Keratinocyte (primary cell): Measurements from ENCODE around the gene DRAP1. TPM values are rescaled to one million over a fixed set of nuclear protein-coding genes. Genes with fewer than 3 reads are reported as not detected.

ENCODE experiments used
- DNase-seq: peaks from one replicate; pipeline ENCODE4 v3.0.0-alpha.2; 2011; ENCODE audit warnings: low read depth, missing footprints, low spot score
- FAIRE-seq: peaks from 2 replicates; lab custom pipeline; 2011; peaks lifted over from hg19 to GRCh38; lab: Jason Lieb, UNC
- H2AFZ ChIP-seq: 2 replicates; pipeline ENCODE4 v1.6.0; 2012; ENCODE audit warnings: low read length, control low read depth, inconsistent platforms; ENCODE audit not compliant: control insufficient read depth
- H3K27ac ChIP-seq: 2 replicates; pipeline ENCODE4 v1.5.1; 2011; ENCODE audit warnings: low read length; ENCODE audit not compliant: control insufficient read depth, insufficient read depth
- H3K27me3 ChIP-seq: 3 replicates; pipeline ENCODE4 v1.6.0; 2011; ENCODE audit warnings: low read length; ENCODE audit not compliant: control insufficient read depth, insufficient read depth; ENCODE audit errors: extremely low read depth
- H3K36me3 ChIP-seq, 2 experiments: 2 replicates in 1 of 2; 3 replicates in 1 of 2; pipeline ENCODE4 v1.5.1; 2011; ENCODE audit warnings: low read length in 2 of 2, mild to moderate bottlenecking in 1 of 2; ENCODE audit not compliant: control insufficient read depth in 2 of 2, insufficient read depth in 2 of 2; ENCODE audit errors: extremely low read depth in 1 of 2
- H3K4me1 ChIP-seq: 3 replicates; pipeline ENCODE4 v1.5.1; 2011; ENCODE audit warnings: low read length; ENCODE audit not compliant: control insufficient read depth, insufficient read depth; ENCODE audit errors: extremely low read depth
- H3K4me2 ChIP-seq: 3 replicates; pipeline ENCODE4 v1.6.0; 2011; ENCODE audit warnings: low read depth, low read length; ENCODE audit not compliant: control insufficient read depth, insufficient read depth; ENCODE audit errors: extremely low read depth
- H3K4me3 ChIP-seq, 3 experiments: fragments of 200-600 bp in 1 of 3; sonication (generic) in 1 of 3; 2 replicates in 2 of 3; 3 replicates in 1 of 3; pipeline ENCODE4 v1.5.1; 2011 to 2016; ENCODE audit warnings: low read length in 3 of 3, mild to moderate bottlenecking in 3 of 3, control low read depth in 2 of 3, inconsistent platforms in 1 of 3, low read depth in 1 of 3, mixed read lengths in 1 of 3, mixed run types in 1 of 3, moderate library complexity in 1 of 3; ENCODE audit not compliant: control insufficient read depth in 2 of 3, insufficient read depth in 2 of 3; ENCODE audit errors: extremely low read depth in 1 of 3
- H3K79me2 ChIP-seq: 2 replicates; pipeline ENCODE4 v1.6.0; 2012; ENCODE audit warnings: low read length; ENCODE audit not compliant: control insufficient read depth, insufficient read depth
- H3K9ac ChIP-seq: 3 replicates; pipeline ENCODE4 v1.6.0; 2011; ENCODE audit warnings: low read length; ENCODE audit not compliant: control insufficient read depth, insufficient read depth; ENCODE audit errors: extremely low read depth
- H3K9me1 ChIP-seq: 3 replicates; pipeline ENCODE4 v1.6.0; 2011; ENCODE audit warnings: low read length; ENCODE audit not compliant: control insufficient read depth, insufficient read depth; ENCODE audit errors: extremely low read depth
- H3K9me3 ChIP-seq: 2 replicates; pipeline ENCODE4 v1.5.1; 2012; ENCODE audit warnings: low read depth, low read length; ENCODE audit not compliant: control insufficient read depth
- H4K20me1 ChIP-seq: 3 replicates; pipeline ENCODE4 v1.6.0; 2011; ENCODE audit warnings: low read length; ENCODE audit not compliant: control insufficient read depth, insufficient read depth; ENCODE audit errors: extremely low read depth
- EZH2 ChIP-seq: IDR thresholded peaks from one replicate; pipeline ENCODE4 v1.6.1; 2012; ENCODE audit warnings: inconsistent platforms, mild to moderate bottlenecking, low read length, moderate library complexity
- dilution Hi-C: fragments of 300-500 bp; cut with MboI; formaldehyde crosslinking; loops from one replicate; pipeline ENCODE4 v1.7.0; 2020; ENCODE audit warnings: low sequenced_read_pairs; ENCODE audit not compliant: extremely low pct_ligation_motif_present
- polyA plus RNA-seq, 5 experiments: library from polyadenylated mRNA; depleted of rRNA in 3 of 5; stranded (reverse) in 3 of 5; stranded (forward) in 1 of 5; unstranded in 1 of 5; fragments of >200 nt; gene quantifications; 1 replicate in 1 of 5; 2 replicates in 3 of 5; 3 replicates in 1 of 5; pipeline versions ENCODE4 v1.2.1 to v1.2.3, GENCODE V29; 2011 to 2012; ENCODE audit warnings: missing spikeins in 2 of 5, low read depth in 1 of 5, low replicate concordance in 1 of 5
- TF ChIP-seq, protein P1 (sequence below), 3 experiments: IDR thresholded peaks in 1 of 3; conservative IDR thresholded peaks in 1 of 3; optimal IDR thresholded peaks in 1 of 3; 2 replicates in 2 of 3; 3 replicates in 1 of 3; pipeline versions ENCODE3 to v1.5.1; 2011; ENCODE audit warnings: low read length in 3 of 3, mild to moderate bottlenecking in 3 of 3, moderate library complexity in 2 of 3, control low read depth in 1 of 3, inconsistent platforms in 1 of 3; ENCODE audit not compliant: insufficient read depth in 2 of 3; ENCODE audit errors: extremely low read depth in 1 of 3

Gene DRAP1
- polyA plus RNA-seq, 1 donor (not counting 4 experiments of a cell fraction or from before 2014, with no cell fraction given): 135 TPM

DNA sequence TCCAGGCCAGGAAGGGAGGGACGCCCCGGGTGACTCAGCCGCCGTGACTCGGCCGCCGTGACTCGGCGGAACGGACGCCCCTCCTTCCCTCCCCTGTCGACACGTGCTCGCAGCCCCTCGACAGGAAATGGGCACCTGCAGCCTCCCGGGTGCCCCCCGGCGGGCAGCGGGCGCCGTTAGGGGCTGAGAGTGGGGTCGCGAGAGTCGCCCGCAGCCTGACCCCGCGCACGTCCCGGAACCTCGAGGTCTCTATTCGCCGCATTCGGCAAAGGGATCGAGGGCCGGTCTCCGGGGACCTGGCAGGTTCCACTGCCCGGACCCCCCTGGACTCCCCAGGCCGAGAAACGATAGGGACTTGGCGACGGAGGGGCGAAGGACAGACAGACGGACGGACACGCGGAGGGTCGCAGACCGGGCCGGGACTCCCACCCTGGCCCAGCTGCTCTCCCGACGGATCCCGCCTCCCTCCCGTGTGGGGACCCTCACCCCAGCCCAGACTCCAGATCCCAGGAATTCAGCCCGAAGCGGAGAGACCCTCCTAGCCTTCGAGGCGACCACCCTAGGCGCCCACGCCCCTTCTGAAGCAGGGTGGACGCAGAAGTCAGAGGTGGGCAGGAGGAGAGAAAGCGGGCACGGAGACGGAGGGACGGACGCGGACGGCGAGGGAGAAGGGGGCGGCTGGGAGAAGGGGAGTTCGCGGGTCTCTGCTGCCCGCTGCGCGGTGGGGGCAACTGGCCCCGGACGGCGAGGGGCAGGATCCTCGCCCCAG is 19.7 kb upstream of the DRAP1 start:
- Histone ChIP-seq H3K27me3 (no peaks in the 10 kb centered on the region), H3K36me3 (peaks cover 18 to 32% of the 10 kb centered on the region in 2 experiments), H3K9ac (peak overlapping the region; percentile 99), H3K79me2 (peaks cover 60% of the 10 kb centered on the region), H3K9me1 (peaks cover 2% of the 10 kb centered on the region), H4K20me1 (peaks cover 26% of the 10 kb centered on the region), H2AFZ (no peak overlapping the region), H3K4me3 (peak overlapping the region; percentile 94 to 99 (median 97)), H3K27ac (peak overlapping the region; percentile 98), H3K4me2 (peak overlapping the region; percentile 22), H3K4me1 (peaks cover 65% of the 10 kb centered on the region), H3K9me3 (no peaks in the 10 kb centered on the region)
- no peak for FAIRE-seq
- DNase-seq: no peak
- dilution Hi-C loops: no loop called here
- TF ChIP-seq, protein P1, sequence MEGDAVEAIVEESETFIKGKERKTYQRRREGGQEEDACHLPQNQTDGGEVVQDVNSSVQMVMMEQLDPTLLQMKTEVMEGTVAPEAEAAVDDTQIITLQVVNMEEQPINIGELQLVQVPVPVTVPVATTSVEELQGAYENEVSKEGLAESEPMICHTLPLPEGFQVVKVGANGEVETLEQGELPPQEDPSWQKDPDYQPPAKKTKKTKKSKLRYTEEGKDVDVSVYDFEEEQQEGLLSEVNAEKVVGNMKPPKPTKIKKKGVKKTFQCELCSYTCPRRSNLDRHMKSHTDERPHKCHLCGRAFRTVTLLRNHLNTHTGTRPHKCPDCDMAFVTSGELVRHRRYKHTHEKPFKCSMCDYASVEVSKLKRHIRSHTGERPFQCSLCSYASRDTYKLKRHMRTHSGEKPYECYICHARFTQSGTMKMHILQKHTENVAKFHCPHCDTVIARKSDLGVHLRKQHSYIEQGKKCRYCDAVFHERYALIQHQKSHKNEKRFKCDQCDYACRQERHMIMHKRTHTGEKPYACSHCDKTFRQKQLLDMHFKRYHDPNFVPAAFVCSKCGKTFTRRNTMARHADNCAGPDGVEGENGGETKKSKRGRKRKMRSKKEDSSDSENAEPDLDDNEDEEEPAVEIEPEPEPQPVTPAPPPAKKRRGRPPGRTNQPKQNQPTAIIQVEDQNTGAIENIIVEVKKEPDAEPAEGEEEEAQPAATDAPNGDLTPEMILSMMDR (optimal IDR thresholded peaks at IDR 0.05 in 1 of 3, IDR thresholded peaks at IDR 0.05 in 1 of 3, conservative IDR thresholded peaks at IDR 0.05 in 1 of 3; ENCODE audit: extremely low read depth in 1 of 3, insufficient read depth in 2 of 3, low read length in 3 of 3): peak in 2 of 3 experiments; percentile 6 to 22
- TF ChIP-seq EZH2: no peak

DNA sequence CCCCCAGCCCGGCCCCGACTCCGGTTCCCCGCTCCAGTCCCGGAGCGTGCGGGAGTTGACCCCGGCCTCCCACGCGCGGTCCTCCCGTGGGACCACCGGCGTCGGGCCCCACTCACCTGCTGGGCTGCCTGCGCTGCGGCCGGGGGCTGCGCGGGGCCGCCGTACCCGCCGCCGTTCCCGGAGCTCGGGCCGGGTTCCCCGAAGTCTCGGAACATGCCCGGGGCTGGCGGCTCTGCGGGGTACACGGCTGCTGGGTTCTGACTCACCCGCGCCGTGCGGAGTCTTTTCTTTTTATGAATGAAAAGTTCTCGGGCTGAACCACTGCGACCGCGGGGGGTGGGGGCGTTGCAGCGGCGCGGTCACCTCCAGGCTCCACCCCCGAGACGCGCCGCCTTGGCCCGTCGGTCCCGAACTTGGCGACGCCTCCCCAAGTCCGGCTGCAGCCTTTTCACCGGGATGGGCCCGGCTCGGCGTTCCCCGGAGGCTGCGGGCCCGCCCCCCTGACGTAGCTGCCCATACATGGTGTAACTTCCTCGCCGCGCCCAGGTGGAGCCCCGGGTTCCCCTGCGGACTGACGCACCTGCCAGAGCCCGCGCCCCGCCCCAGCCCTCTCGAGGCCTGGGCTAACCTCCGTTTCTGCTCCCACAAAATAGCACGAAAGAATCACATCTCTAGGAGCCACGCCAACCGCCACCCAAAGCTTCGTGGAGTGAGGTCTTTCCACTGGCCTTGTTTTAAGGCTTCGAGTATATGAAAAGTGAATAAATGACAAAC is 18.9 kb upstream of the DRAP1 start, which contains the start of gene FOSL1:
Gene FOSL1 (minus strand): TSS at position 264 of the 774 bp plus-strand sequence. CDS start 49 bp downstream, at position 215.
- H3K79me2 ChIP-seq: peaks cover 56% of the 10 kb centered on the region
- H3K36me3 ChIP-seq: peaks cover 17 to 31% of the 10 kb centered on the region in 2 experiments
- H3K4me1 ChIP-seq: peaks cover 62% of the 10 kb centered on the region
- H3K27me3 ChIP-seq: no peaks in the 10 kb centered on the region
- H3K9me1 ChIP-seq: peaks cover 2% of the 10 kb centered on the region
- H3K27ac ChIP-seq: peak within 1 kb of the TSS; percentile 98
- dilution Hi-C loops: no loop called here
- H3K4me2 ChIP-seq: peak within 1 kb of the TSS; percentile 82
- no peak within 1 kb of the TSS for H2AFZ ChIP-seq
- peak within 1 kb of the TSS; percentile 99 for H3K9ac ChIP-seq
- H4K20me1 ChIP-seq: peaks cover 23% of the 10 kb centered on the region
- H3K9me3 ChIP-seq: no peaks in the 10 kb centered on the region
- no peak for TF ChIP-seq EZH2
- TF ChIP-seq, protein P1 (optimal IDR thresholded peaks at IDR 0.05 in 1 of 3, IDR thresholded peaks at IDR 0.05 in 1 of 3, conservative IDR thresholded peaks at IDR 0.05 in 1 of 3; ENCODE audit: extremely low read depth in 1 of 3, insufficient read depth in 2 of 3, low read length in 3 of 3): no peak
- DNase-seq: no peak
- H3K4me3 ChIP-seq: peak within 1 kb of the TSS; percentile 94 to 99 (median 97)
- no peak for FAIRE-seq
